Colonic mucosa (tissue), 4 donors: ENCODE results near the gene SNX13. TPM values are rescaled to one million over a fixed set of nuclear protein-coding genes. Genes with fewer than 3 reads are reported as not detected.
A peak's percentile ranks its signal among the peaks of the same experiment; 100 is the strongest.

Experiments
- DNase-seq: peaks from one replicate; pipeline ENCODE4 v3.0.0-alpha.2; 2020
- H3K27ac ChIP-seq: fragments of 200-600 bp; one replicate; pipeline ENCODE4 v1.8.0; 2021
- H3K27me3 ChIP-seq: fragments of 200-600 bp; one replicate; pipeline ENCODE4 v1.8.0; 2021
- H3K36me3 ChIP-seq: fragments of 200-600 bp; one replicate; pipeline ENCODE4 v1.8.0; 2021
- H3K4me1 ChIP-seq: fragments of 200-600 bp; one replicate; pipeline ENCODE4 v1.8.0; 2021; ENCODE audit warnings: mild to moderate bottlenecking
- H3K4me3 ChIP-seq: fragments of 200-600 bp; one replicate; pipeline ENCODE4 v1.8.0; 2021
- H3K9ac ChIP-seq, 2 donors: one replicate each; pipeline ENCODE4 v1.7.0; 2013; ENCODE audit warnings: control low read depth in 2 of 2, low read depth in 2 of 2, low read length in 2 of 2
- H3K9me3 ChIP-seq: fragments of 200-600 bp; one replicate; pipeline ENCODE4 v1.8.0; 2021
- intact Hi-C: fragments of 100-400 bp; cut with DNase I; formaldehyde crosslinking; loops from one replicate; pipeline ENCODE4 v1.14.1; 2022
- total RNA-seq, 2 donors: library from RNA; stranded (reverse); fragmentation: NEBNext Ultra II Directional in 1 of 2; extraction: Animal tissue kit (Norgen Biotek cat#: 25700) in 1 of 2; gene quantifications; one replicate each; pipeline ENCODE4 v1.2.1, GENCODE V29; 2021
- TF ChIP-seq, protein P1 (sequence below): fragments of 200-600 bp; IDR thresholded peaks from one replicate; pipeline ENCODE4 v1.8.0; 2022; ENCODE audit warnings: antibody characterized with exemption, mild to moderate bottlenecking
- donor health status: healthy.
- donor health status: DM: no; HTN: no; CAD: no.
- donor health status: DM: no; HTN: no; CAD: no.

Gene SNX13
- total RNA-seq, 2 donors from 2014 or later, result 52.5 to 71.4 TPM

DNA sequence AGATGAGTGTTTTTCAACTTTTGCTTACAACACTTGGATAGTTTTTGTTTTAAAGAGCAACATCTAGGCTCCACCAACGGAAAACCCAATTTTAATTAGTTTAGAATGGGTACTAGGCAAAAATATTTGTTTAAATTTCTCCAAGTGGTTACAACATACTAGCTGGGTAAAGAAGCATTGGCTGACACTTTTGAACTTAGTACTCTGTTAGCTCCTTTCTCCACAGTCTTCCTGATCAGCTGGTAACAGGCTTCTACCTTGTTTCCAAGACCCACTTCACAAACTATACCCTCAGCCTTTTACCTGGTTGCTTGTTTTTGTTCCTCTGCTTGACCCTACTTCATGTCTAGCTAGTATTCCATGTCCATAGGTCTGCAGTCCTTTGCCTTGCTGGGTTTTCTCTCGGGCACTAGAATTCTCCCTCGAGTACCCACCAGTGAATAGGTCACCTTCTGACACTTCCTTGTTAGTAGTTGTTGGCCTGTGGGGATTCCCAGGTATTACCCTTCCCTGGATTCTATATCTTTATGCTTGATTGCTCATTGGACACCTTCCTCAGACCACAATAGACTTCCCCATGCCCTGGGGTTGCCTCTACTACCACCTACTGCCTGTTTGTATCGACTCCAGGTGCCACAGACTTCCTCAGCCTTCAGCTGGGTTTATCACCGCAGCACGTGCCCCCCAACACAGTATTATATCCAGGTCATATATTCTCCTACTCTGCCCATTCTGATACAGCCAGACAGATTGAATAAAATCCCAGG lies 45.4 kb upstream of the SNX13 start:
- Histone ChIP-seq H3K9ac (no peak overlapping the region), H3K4me1 (peaks cover 13% of the 10 kb centered on the region), H3K27ac (peak overlapping the region; percentile 45), H3K36me3 (no peaks in the 10 kb centered on the region), H3K9me3 (no peaks in the 10 kb centered on the region), H3K4me3 (no peak overlapping the region), H3K27me3 (no peaks in the 10 kb centered on the region)
- TF ChIP-seq, protein P1, sequence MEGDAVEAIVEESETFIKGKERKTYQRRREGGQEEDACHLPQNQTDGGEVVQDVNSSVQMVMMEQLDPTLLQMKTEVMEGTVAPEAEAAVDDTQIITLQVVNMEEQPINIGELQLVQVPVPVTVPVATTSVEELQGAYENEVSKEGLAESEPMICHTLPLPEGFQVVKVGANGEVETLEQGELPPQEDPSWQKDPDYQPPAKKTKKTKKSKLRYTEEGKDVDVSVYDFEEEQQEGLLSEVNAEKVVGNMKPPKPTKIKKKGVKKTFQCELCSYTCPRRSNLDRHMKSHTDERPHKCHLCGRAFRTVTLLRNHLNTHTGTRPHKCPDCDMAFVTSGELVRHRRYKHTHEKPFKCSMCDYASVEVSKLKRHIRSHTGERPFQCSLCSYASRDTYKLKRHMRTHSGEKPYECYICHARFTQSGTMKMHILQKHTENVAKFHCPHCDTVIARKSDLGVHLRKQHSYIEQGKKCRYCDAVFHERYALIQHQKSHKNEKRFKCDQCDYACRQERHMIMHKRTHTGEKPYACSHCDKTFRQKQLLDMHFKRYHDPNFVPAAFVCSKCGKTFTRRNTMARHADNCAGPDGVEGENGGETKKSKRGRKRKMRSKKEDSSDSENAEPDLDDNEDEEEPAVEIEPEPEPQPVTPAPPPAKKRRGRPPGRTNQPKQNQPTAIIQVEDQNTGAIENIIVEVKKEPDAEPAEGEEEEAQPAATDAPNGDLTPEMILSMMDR, result no peak
- DNase-seq, result no peak
- intact Hi-C loops, result no loop called here

DNA sequence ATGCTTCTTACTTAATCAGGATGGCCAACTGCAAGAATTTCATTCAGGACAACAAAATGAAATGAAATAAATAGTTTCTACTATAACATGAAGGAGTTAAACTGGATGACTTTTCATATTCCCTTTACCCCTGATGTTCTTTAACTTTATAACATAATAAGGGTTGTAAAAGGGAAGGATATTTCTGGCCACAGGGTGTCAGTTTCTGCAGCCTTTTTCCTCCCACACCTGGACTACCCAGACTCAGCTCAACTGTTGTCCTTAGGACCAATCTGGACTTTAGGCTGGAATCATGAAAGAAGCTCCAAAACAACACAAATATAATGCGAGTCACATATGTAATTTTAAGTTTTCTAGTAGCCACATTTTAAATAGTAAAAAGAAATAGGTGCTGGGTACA lies 44.0 kb upstream of the SNX13 start:
- Histone ChIP-seq H3K36me3 (no peaks in the 10 kb centered on the region), H3K27me3 (no peaks in the 10 kb centered on the region), H3K27ac (peak overlapping the region; percentile 45), H3K9me3 (no peaks in the 10 kb centered on the region), H3K4me3 (no peak overlapping the region), H3K9ac (no peak overlapping the region), H3K4me1 (peaks cover 13% of the 10 kb centered on the region)
- TF ChIP-seq, protein P1, result no peak
- DNase-seq, result peak; percentile 39
- intact Hi-C loops, result no loop called here

GRCh38 chr7:17983221-17984062 lies 43.1 kb upstream of the SNX13 start:
- intact Hi-C loops, result no loop called here

DNA sequence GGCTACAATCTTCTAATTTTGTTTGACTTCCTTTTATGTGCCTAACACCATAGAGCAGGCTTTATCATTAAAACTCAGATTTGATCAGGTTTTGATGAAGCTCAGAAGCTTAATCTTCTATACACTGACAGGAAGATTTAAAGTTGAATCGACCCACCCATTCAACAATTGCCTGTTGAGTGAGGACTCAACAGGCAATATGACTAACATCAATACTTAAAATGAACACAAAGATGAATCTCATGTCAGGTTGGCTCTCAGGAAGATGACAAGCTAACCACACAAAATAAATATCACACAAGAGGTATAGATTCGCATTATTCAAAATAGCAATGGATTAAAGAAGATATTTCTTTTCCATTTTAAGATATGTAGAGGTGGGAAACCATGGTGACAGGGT lies 36.7 kb upstream of the SNX13 start:
- Histone ChIP-seq H3K4me3 (no peak overlapping the region), H3K4me1 (no peaks in the 10 kb centered on the region), H3K36me3 (no peaks in the 10 kb centered on the region), H3K9me3 (no peaks in the 10 kb centered on the region), H3K27ac (no peak overlapping the region), H3K9ac (no peak overlapping the region), H3K27me3 (no peaks in the 10 kb centered on the region)
- no peak for DNase-seq
- intact Hi-C loops, result no loop called here
- TF ChIP-seq, protein P1, result no peak

More at GRCh38 chr7:17983221-17984062, 43.1 kb upstream of the SNX13 start:
- no peak overlapping the region for H3K4me3 ChIP-seq
- no peaks in the 10 kb centered on the region for H3K27me3 ChIP-seq
- no peaks in the 10 kb centered on the region for H3K9me3 ChIP-seq
- H3K27ac ChIP-seq, result peak overlapping the region; percentile 45
- no peaks in the 10 kb centered on the region for H3K36me3 ChIP-seq
- no peak for DNase-seq
- H3K4me1 ChIP-seq, result peaks cover 13% of the 10 kb centered on the region
- H3K9ac ChIP-seq, result no peak overlapping the region
- TF ChIP-seq, protein P1, result no peak

GRCh38 chr7:17971411-17971810 lies 31.1 kb upstream of the SNX13 start:
- Histone ChIP-seq H3K9ac (no peak overlapping the region), H3K4me1 (no peaks in the 10 kb centered on the region), H3K27ac (no peak overlapping the region), H3K9me3 (no peaks in the 10 kb centered on the region), H3K27me3 (no peaks in the 10 kb centered on the region), H3K4me3 (no peak overlapping the region), H3K36me3 (no peaks in the 10 kb centered on the region)
- intact Hi-C loops, result no loop called here
- TF ChIP-seq, protein P1, result no peak
- no peak for DNase-seq
